H9 (cell line): Measurements from ENCODE around the gene UNC5B. TPM values are rescaled to one million over a fixed set of nuclear protein-coding genes. Genes with fewer than 3 reads are reported as not detected.
A peak's percentile ranks its signal among the peaks of the same experiment; 100 is the strongest.

Experiments used
- DNase-seq: peaks from one replicate; pipeline ENCODE4 v3.0.0-alpha.2; 2017
- H2AFZ ChIP-seq: one replicate; pipeline ENCODE4 v1.6.1; 2013; ENCODE audit warnings: mild to moderate bottlenecking, low read length, control low read depth, moderate library complexity
- H2AK5ac ChIP-seq: 2 replicates; pipeline ENCODE4 v1.6.1; 2013; ENCODE audit warnings: low read length, control low read depth, mixed read lengths; ENCODE audit not compliant: insufficient read length
- H2BK120ac ChIP-seq: one replicate; pipeline ENCODE4 v1.6.1; 2013; ENCODE audit warnings: low read depth, mild to moderate bottlenecking, low read length, control low read depth, inconsistent platforms; ENCODE audit not compliant: poor library complexity, severe bottlenecking
- H2BK12ac ChIP-seq: 2 replicates; pipeline ENCODE4 v1.6.1; 2013; ENCODE audit warnings: low read length, control low read depth, mixed read lengths, low read depth; ENCODE audit not compliant: insufficient read length
- H2BK15ac ChIP-seq: 2 replicates; pipeline ENCODE4 v1.6.1; 2013; ENCODE audit warnings: low read depth, low read length, control low read depth
- H2BK20ac ChIP-seq: one replicate; pipeline ENCODE4 v1.6.1; 2013; ENCODE audit warnings: low read depth, mild to moderate bottlenecking, low read length, control low read depth, inconsistent platforms; ENCODE audit not compliant: poor library complexity, severe bottlenecking
- H2BK5ac ChIP-seq: 2 replicates; pipeline ENCODE4 v1.6.1; 2013; ENCODE audit warnings: low read length, control low read depth, mixed read lengths; ENCODE audit not compliant: insufficient read length
- H3K14ac ChIP-seq: 2 replicates; pipeline ENCODE4 v1.6.1; 2013; ENCODE audit warnings: low read length, control low read depth; ENCODE audit not compliant: insufficient read depth
- H3K18ac ChIP-seq: 2 replicates; pipeline ENCODE4 v1.6.1; 2013; ENCODE audit warnings: low read depth, mild to moderate bottlenecking, mixed read lengths, low read length, control low read depth; ENCODE audit not compliant: insufficient read length
- H3K23ac ChIP-seq: 2 replicates; pipeline ENCODE4 v1.6.1; 2013; ENCODE audit warnings: low read length, control low read depth, mixed read lengths, low read depth; ENCODE audit not compliant: insufficient read length
- H3K23me2 ChIP-seq: 2 replicates; pipeline ENCODE4 v1.6.1; 2013; ENCODE audit warnings: low read depth, mild to moderate bottlenecking, mixed read lengths, low read length, control low read depth; ENCODE audit not compliant: insufficient read length, poor library complexity, severe bottlenecking
- H3K27ac ChIP-seq: 2 replicates; pipeline ENCODE4 v1.5.1; 2013; ENCODE audit warnings: low read length, control low read depth, mixed read lengths, low read depth; ENCODE audit not compliant: insufficient read length
- H3K27me3 ChIP-seq: 2 replicates; pipeline ENCODE4 v1.6.1; 2013; ENCODE audit warnings: low read length, control low read depth, inconsistent platforms; ENCODE audit not compliant: insufficient read depth
- H3K4ac ChIP-seq: 2 replicates; pipeline ENCODE4 v1.6.1; 2013; ENCODE audit warnings: low read depth, mild to moderate bottlenecking, control low read depth, inconsistent platforms, low read length, moderate library complexity
- H3K4me1 ChIP-seq: 2 replicates; pipeline ENCODE4 v1.6.1; 2013; ENCODE audit warnings: low read length, control low read depth, inconsistent platforms; ENCODE audit not compliant: insufficient read depth
- H3K4me2 ChIP-seq: 2 replicates; pipeline ENCODE4 v1.6.1; 2013; ENCODE audit warnings: low read length, control low read depth, mixed read lengths; ENCODE audit not compliant: insufficient read length, insufficient read depth
- H3K56ac ChIP-seq: 2 replicates; pipeline ENCODE4 v1.6.1; 2013; ENCODE audit warnings: low read depth, mild to moderate bottlenecking, mixed read lengths, low read length, control low read depth; ENCODE audit not compliant: insufficient read length
- H3K79me1 ChIP-seq: 2 replicates; pipeline ENCODE4 v1.6.1; 2013; ENCODE audit warnings: low read depth, mild to moderate bottlenecking, moderate library complexity, low read length, control low read depth, inconsistent platforms; ENCODE audit not compliant: insufficient read depth, poor library complexity, severe bottlenecking
- H3K79me2 ChIP-seq: 2 replicates; pipeline ENCODE4 v1.6.1; 2013; ENCODE audit warnings: low read length, control low read depth, inconsistent platforms; ENCODE audit not compliant: insufficient read depth
- H3K9ac ChIP-seq: 2 replicates; pipeline ENCODE4 v1.6.1; 2013; ENCODE audit warnings: low read length, control low read depth, mixed read lengths; ENCODE audit not compliant: insufficient read length; ENCODE audit errors: extremely low read depth
- H3K9me3 ChIP-seq: one replicate; pipeline ENCODE4 v1.6.1; 2013; ENCODE audit warnings: low read depth, low read length, inconsistent platforms; ENCODE audit not compliant: control insufficient read depth
- H3T11ph ChIP-seq: one replicate; pipeline ENCODE4 v1.6.1; 2013; ENCODE audit warnings: mild to moderate bottlenecking, low read length, control low read depth, inconsistent platforms
- H4K20me1 ChIP-seq: one replicate; pipeline ENCODE4 v1.6.1; 2013; ENCODE audit not compliant: control insufficient read depth, insufficient read length, insufficient read depth
- H4K5ac ChIP-seq: 2 replicates; pipeline ENCODE4 v1.6.1; 2013; ENCODE audit warnings: low read depth, mild to moderate bottlenecking, mixed read lengths, low read length, control low read depth; ENCODE audit not compliant: insufficient read length
- H4K8ac ChIP-seq: replicated peaks from 2 replicates; pipeline ENCODE4 v1.6.1; 2013; ENCODE audit warnings: low read length, control low read depth, mixed read lengths, low read depth; ENCODE audit not compliant: insufficient read length
- H4K91ac ChIP-seq: 2 replicates; pipeline ENCODE4 v1.6.1; 2013; ENCODE audit warnings: low read depth, mild to moderate bottlenecking, moderate library complexity, mixed read lengths, low read length, control low read depth; ENCODE audit not compliant: insufficient read length
- H3K27ac Mint-ChIP-seq, 3 experiments: 2 replicates in 2 of 3; 3 replicates in 1 of 3; pipeline ENCODE4 v1.8.0; 2020 to 2021; ENCODE audit warnings: mixed read lengths in 3 of 3, mild to moderate bottlenecking in 1 of 3, moderate library complexity in 1 of 3
- H3K27me3 Mint-ChIP-seq: 2 replicates; pipeline ENCODE4 v1.8.0; 2021; ENCODE audit warnings: low read depth, mild to moderate bottlenecking, moderate library complexity, mixed read lengths
- H3K36me3 Mint-ChIP-seq, 3 experiments: 2 replicates in 2 of 3; 3 replicates in 1 of 3; pipeline ENCODE4 v1.8.0; 2020 to 2021; ENCODE audit warnings: low read depth in 3 of 3, mixed read lengths in 3 of 3; ENCODE audit not compliant: insufficient read depth in 1 of 3
- H3K4me1 Mint-ChIP-seq, 2 experiments: 2 replicates each; pipeline ENCODE4 v1.8.0; 2020; ENCODE audit warnings: mixed read lengths in 2 of 2
- H3K4me3 Mint-ChIP-seq, 2 experiments: 2 replicates in 1 of 2; 3 replicates in 1 of 2; pipeline ENCODE4 v1.8.0; 2020 to 2021; ENCODE audit warnings: mild to moderate bottlenecking in 2 of 2, mixed read lengths in 2 of 2, moderate library complexity in 1 of 2
- H3K9me3 Mint-ChIP-seq, 2 experiments: 2 replicates in 1 of 2; 3 replicates in 1 of 2; pipeline ENCODE4 v1.8.0; 2020; ENCODE audit warnings: mild to moderate bottlenecking in 2 of 2, mixed read lengths in 2 of 2, moderate library complexity in 1 of 2
- WGBS: extraction: QIAGEN DNeasy Blood & Tissue Kit; methylation state at CpG from one replicate; pipeline ENCODE4 v1.1.7; 2013; ENCODE audit warnings: missing lambda C conversion rate, low lambda C conversion rate, mixed read lengths; ENCODE audit not compliant: insufficient read length; ENCODE audit errors: extremely low coverage; 5-methylcytosine and 5-hydroxymethylcytosine counted together
- total RNA-seq: library from RNA; stranded (reverse); gene quantifications from 2 replicates; pipeline ENCODE4 v1.2.1, GENCODE V29; 2021
- TF ChIP-seq, protein P1 (sequence below): fragments of 200-600 bp; sonication (generic); conservative IDR thresholded peaks from 3 replicates; pipeline ENCODE4 v1.8.0; 2021; ENCODE audit warnings: antibody characterized with exemption, mild to moderate bottlenecking

The UNC5B gene
- total RNA-seq, 1 experiment from 2014 or later = 28.4 TPM

GRCh38 chr10:71191551-71192076, 20.8 kb upstream of the UNC5B start:
- peaks cover 0 to 2% of the 10 kb centered on the region in 2 experiments; a peak in 1 of 5 replicates for H3K9me3 Mint-ChIP-seq

More at GRCh38 chr10:71191551-71192076, 20.8 kb upstream of the UNC5B start:
- H3K4me1 Mint-ChIP-seq = peaks cover 6 to 27% of the 10 kb centered on the region in 2 experiments
- H3K4me3 Mint-ChIP-seq = no peak overlapping the region
- Histone ChIP-seq H2BK120ac (no peak overlapping the region), H2BK12ac (no peak overlapping the region), H2BK20ac (no peak overlapping the region), H4K5ac (no peak overlapping the region), H3K9me3 (no peaks in the 10 kb centered on the region), H4K20me1 (no peaks in the 10 kb centered on the region), H3K4ac (no peak overlapping the region), H3K14ac (no peak overlapping the region; the same call in 1 of the 2 replicates), H3K79me2 (no peaks in the 10 kb centered on the region), H3K27ac (no peak overlapping the region), H4K91ac (no peak overlapping the region), H3K79me1 (no peaks in the 10 kb centered on the region), H3K18ac (no peak overlapping the region), H2BK15ac (no peak overlapping the region), H4K8ac (no peak overlapping the region), H2BK5ac (no peak overlapping the region), H3T11ph (no peak overlapping the region), H3K27me3 (no peaks in the 10 kb centered on the region), H3K56ac (no peak overlapping the region), H2AFZ (no peak overlapping the region), H3K4me2 (no peak overlapping the region), H3K23ac (no peak overlapping the region), H3K9ac (no peak overlapping the region), H3K23me2 (no peaks in the 10 kb centered on the region), H2AK5ac (no peak overlapping the region), H3K4me1 (no peaks in the 10 kb centered on the region)
- H3K27me3 Mint-ChIP-seq = peaks cover 6% of the 10 kb centered on the region
- no peaks in the 10 kb centered on the region; a peak in 1 of 7 replicates for H3K36me3 Mint-ChIP-seq
- TF ChIP-seq, protein P1, sequence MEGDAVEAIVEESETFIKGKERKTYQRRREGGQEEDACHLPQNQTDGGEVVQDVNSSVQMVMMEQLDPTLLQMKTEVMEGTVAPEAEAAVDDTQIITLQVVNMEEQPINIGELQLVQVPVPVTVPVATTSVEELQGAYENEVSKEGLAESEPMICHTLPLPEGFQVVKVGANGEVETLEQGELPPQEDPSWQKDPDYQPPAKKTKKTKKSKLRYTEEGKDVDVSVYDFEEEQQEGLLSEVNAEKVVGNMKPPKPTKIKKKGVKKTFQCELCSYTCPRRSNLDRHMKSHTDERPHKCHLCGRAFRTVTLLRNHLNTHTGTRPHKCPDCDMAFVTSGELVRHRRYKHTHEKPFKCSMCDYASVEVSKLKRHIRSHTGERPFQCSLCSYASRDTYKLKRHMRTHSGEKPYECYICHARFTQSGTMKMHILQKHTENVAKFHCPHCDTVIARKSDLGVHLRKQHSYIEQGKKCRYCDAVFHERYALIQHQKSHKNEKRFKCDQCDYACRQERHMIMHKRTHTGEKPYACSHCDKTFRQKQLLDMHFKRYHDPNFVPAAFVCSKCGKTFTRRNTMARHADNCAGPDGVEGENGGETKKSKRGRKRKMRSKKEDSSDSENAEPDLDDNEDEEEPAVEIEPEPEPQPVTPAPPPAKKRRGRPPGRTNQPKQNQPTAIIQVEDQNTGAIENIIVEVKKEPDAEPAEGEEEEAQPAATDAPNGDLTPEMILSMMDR = no peak
- H3K27ac Mint-ChIP-seq = no peak overlapping the region
- WGBS = no CpG with 5 or more reads among the region's 13 CpGs
- peak; percentile 79 for DNase-seq
